HepG2 (cell line): ENCODE data around the gene CNFN. TPM values are rescaled to one million over a fixed set of nuclear protein-coding genes. Genes with fewer than 3 reads are reported as not detected.
A peak's percentile ranks its signal among the peaks of the same experiment; 100 is the strongest.

Experiments used
- ATAC-seq: fragments of 200-7000 bp; cut with Tn5 transposase; 3 replicates; pipeline ENCODE4 v1.9.1; 2020; ENCODE audit warnings: mild to moderate bottlenecking, moderate library complexity
- BruUV-seq: library from RNA; stranded (reverse); fragments of 400-500 nt; replicated peaks from 2 replicates; lab custom pipeline; 2021; lab: Mats Ljungman, UMichigan
- CTCF ChIA-PET: fragments of 300-600 bp; formaldehyde crosslinking; extraction: SDS; loops from one replicate; lab custom pipeline; 2021; ENCODE audit warnings: low total read pairs, inconsistent platforms, low intra/inter-chr PET ratio; lab: Yijun Ruan, JAX
- POLR2A ChIA-PET: fragments of 350-600 bp; sonication (Branson Sonifier 250); formaldehyde crosslinking; loops from one replicate; lab custom pipeline; 2020; ENCODE audit warnings: antibody characterized with exemption, inconsistent platforms; lab: Yijun Ruan, JAX
- DNase-seq: peaks from one replicate; pipeline ENCODE4 v3.0.0-alpha.2; 2015; ENCODE audit warnings: low spot score
- FAIRE-seq: peaks from 3 replicates; lab custom pipeline; 2011; peaks lifted over from hg19 to GRCh38; lab: Jason Lieb, UNC
- H2AFZ ChIP-seq: one replicate; pipeline ENCODE4 v1.6.1; 2011; ENCODE audit warnings: low read length, inconsistent platforms
- H3K27ac ChIP-seq: fragments of 300-600 bp; 3 replicates; pipeline ENCODE4 v1.8.0; 2011; ENCODE audit warnings: mixed run types, mild to moderate bottlenecking, mixed read lengths, low read length, inconsistent platforms; ENCODE audit not compliant: insufficient read depth; ENCODE audit errors: extremely low read length
- H3K27me3 ChIP-seq, 2 experiments: fragments of 200-600 bp in 1 of 2; 2 replicates in 1 of 2; 3 replicates in 1 of 2; pipeline versions ENCODE4 v1.6.0 to v1.8.0; 2011; ENCODE audit warnings: low read length in 2 of 2, mild to moderate bottlenecking in 2 of 2, moderate library complexity in 2 of 2, inconsistent platforms in 1 of 2; ENCODE audit not compliant: insufficient read depth in 2 of 2, control insufficient read depth in 1 of 2
- H3K36me3 ChIP-seq, 2 experiments: fragments of 200-600 bp in 1 of 2; replicated peaks in 1 of 2; 2 replicates in 1 of 2; 3 replicates in 1 of 2; pipeline versions ENCODE4 v1.5.1 to v1.8.0; 2011; ENCODE audit warnings: low read length in 2 of 2, inconsistent platforms in 1 of 2; ENCODE audit not compliant: insufficient read depth in 2 of 2, control insufficient read depth in 1 of 2
- H3K4me1 ChIP-seq: 2 replicates; pipeline ENCODE4 v1.5.1; 2012; ENCODE audit warnings: low read length, inconsistent platforms; ENCODE audit not compliant: insufficient read depth
- H3K4me2 ChIP-seq: 2 replicates; pipeline ENCODE4 v1.6.0; 2011; ENCODE audit warnings: low read depth, low read length, inconsistent platforms
- H3K4me3 ChIP-seq, 3 experiments: fragments of 200-600 bp in 1 of 3; sonication (generic), shearing (Covaris generic) in 1 of 3; replicated peaks in 1 of 3; 2 replicates each; pipeline ENCODE4 v1.5.1; 2011 to 2016; ENCODE audit warnings: low read length in 3 of 3, inconsistent platforms in 2 of 3, low read depth in 2 of 3, mild to moderate bottlenecking in 2 of 3, control low read depth in 1 of 3, mixed read lengths in 1 of 3; ENCODE audit not compliant: insufficient read depth in 1 of 3
- H3K79me2 ChIP-seq: one replicate; pipeline ENCODE4 v1.6.1; 2011; ENCODE audit warnings: low read length, inconsistent platforms; ENCODE audit not compliant: insufficient read depth
- H3K9ac ChIP-seq: 2 replicates; pipeline ENCODE4 v1.6.0; 2011; ENCODE audit warnings: mild to moderate bottlenecking, low read depth, low read length, inconsistent platforms; ENCODE audit not compliant: insufficient read depth
- H3K9me3 ChIP-seq: 2 replicates; pipeline ENCODE4 v1.5.1; 2012; ENCODE audit warnings: mild to moderate bottlenecking, low read length
- H4K20me1 ChIP-seq: 2 replicates; pipeline ENCODE4 v1.6.0; 2011; ENCODE audit warnings: inconsistent platforms, mild to moderate bottlenecking, low read length, moderate library complexity; ENCODE audit not compliant: insufficient read depth
- BORCS8-MEF2B ChIP-seq: sonication (generic); formaldehyde crosslinking; IDR thresholded peaks from 2 replicates; pipeline ENCODE4 v1.8.0; 2022; ENCODE audit warnings: mild to moderate bottlenecking, missing genetic modification reagents
- DR1 ChIP-seq: sonication (generic); formaldehyde crosslinking; IDR thresholded peaks from 2 replicates; pipeline ENCODE4 v1.8.0; 2021; ENCODE audit warnings: mild to moderate bottlenecking, missing genetic modification reagents, inconsistent platforms
- GZF1 ChIP-seq: sonication (generic); formaldehyde crosslinking; IDR thresholded peaks from 2 replicates; pipeline ENCODE4 v1.5.1; 2020; ENCODE audit warnings: mild to moderate bottlenecking, missing genetic modification reagents
- HOXA3 ChIP-seq: sonication (generic); formaldehyde crosslinking; IDR thresholded peaks from 2 replicates; pipeline ENCODE4 v1.5.0; 2020; ENCODE audit warnings: missing genetic modification reagents
- MAFF ChIP-seq: IDR thresholded peaks from 2 replicates; pipeline ENCODE4 v1.6.1; 2011; ENCODE audit warnings: low read depth, low read length, improper control_type of control experiment
- NR0B2 ChIP-seq: sonication (generic); formaldehyde crosslinking; IDR thresholded peaks from 2 replicates; pipeline ENCODE4 v1.4.0; 2020; ENCODE audit warnings: mild to moderate bottlenecking, missing genetic modification reagents
- PCBP2 ChIP-seq: fragments of 200-400 bp; formaldehyde crosslinking; optimal IDR thresholded peaks from 2 replicates; pipeline ENCODE3; 2018; ENCODE audit warnings: low read length, low read depth; ENCODE audit not compliant: poor library complexity, severe bottlenecking
- RERE ChIP-seq: IDR thresholded peaks from 2 replicates; pipeline ENCODE4 v1.6.1; 2016; ENCODE audit warnings: low read depth, missing genetic modification reagents, missing compliant biosample characterization
- SRY ChIP-seq: sonication (generic); formaldehyde crosslinking; IDR thresholded peaks from 2 replicates; pipeline ENCODE4 v1.8.0; 2022; ENCODE audit warnings: mild to moderate bottlenecking, missing genetic modification reagents
- ZNF12 ChIP-seq: sonication (generic); formaldehyde crosslinking; IDR thresholded peaks from 2 replicates; pipeline ENCODE4 v1.5.0; 2020; ENCODE audit warnings: missing genetic modification reagents
- ZNF18 ChIP-seq: sonication (generic); formaldehyde crosslinking; IDR thresholded peaks from 2 replicates; pipeline ENCODE4 v1.8.0; 2022; ENCODE audit warnings: mild to moderate bottlenecking, missing genetic modification reagents; ENCODE audit not compliant: insufficient replicate concordance
- ZNF331 ChIP-seq: sonication (generic); formaldehyde crosslinking; IDR thresholded peaks from 2 replicates; pipeline ENCODE4 v1.4.0; 2020; ENCODE audit warnings: missing genetic modification reagents
- ZNF34 ChIP-seq: sonication (generic); formaldehyde crosslinking; IDR thresholded peaks from 2 replicates; pipeline ENCODE4 v1.4.0; 2020; ENCODE audit warnings: mild to moderate bottlenecking, missing genetic modification reagents, borderline replicate concordance
- ZNF629 ChIP-seq: sonication (generic); formaldehyde crosslinking; conservative IDR thresholded peaks from 2 replicates; pipeline ENCODE4 v1.5.0; 2020; ENCODE audit warnings: missing genetic modification reagents
- ZNF724P ChIP-seq: sonication (generic); formaldehyde crosslinking; IDR thresholded peaks from 2 replicates; pipeline ENCODE4 v1.8.0; 2022; ENCODE audit warnings: missing genetic modification reagents, borderline replicate concordance
- ZNF768 ChIP-seq: sonication (generic); formaldehyde crosslinking; IDR thresholded peaks from 2 replicates; pipeline ENCODE4 v1.4.0; 2020; ENCODE audit warnings: missing genetic modification reagents
- ZSCAN21 ChIP-seq: sonication (generic); formaldehyde crosslinking; IDR thresholded peaks from 2 replicates; pipeline ENCODE4 v1.8.0; 2022; ENCODE audit warnings: mild to moderate bottlenecking, missing genetic modification reagents, moderate library complexity, borderline replicate concordance
- ZSCAN31 ChIP-seq: sonication (generic); formaldehyde crosslinking; IDR thresholded peaks from 2 replicates; pipeline ENCODE4 v1.5.0; 2020; ENCODE audit warnings: low read depth, mild to moderate bottlenecking, missing genetic modification reagents
- WGBS: methylation state at CpG from one replicate; pipeline ENCODE4 v1.1.6; 2017; ENCODE audit warnings: low lambda C conversion rate; 5-methylcytosine and 5-hydroxymethylcytosine counted together
- in situ Hi-C: cut with HindIII; loops from 2 replicates; pipeline ENCODE4 v1.10.0; 2017; ENCODE audit warnings: low pct_unique_long_range_greater_than_20kb; ENCODE audit not compliant: extremely low pct_ligation_motif_present
- intact Hi-C: fragments of 100-400 bp; cut with micrococcal nuclease; formaldehyde crosslinking; loops from one replicate; pipeline ENCODE4 v1.10.0; 2022; ENCODE audit not compliant: unreplicated experiment
- polyA plus RNA-seq, 8 experiments: library from polyadenylated mRNA; depleted of rRNA in 3 of 8; stranded (reverse) in 7 of 8; unstranded in 1 of 8; fragments of >200 nt; fragmentation: Illumina TruSeq in 4 of 8; extraction: Trizol in 4 of 8; gene quantifications; 2 replicates each; pipeline versions ENCODE4 v1.2.1 to v1.2.3, GENCODE V29; 2011 to 2016; ENCODE audit warnings: low read depth in 4 of 8, missing spikeins in 1 of 8, mixed read lengths in 1 of 8; ENCODE audit not compliant: insufficient read depth in 1 of 8
- total RNA-seq, 5 experiments: library from RNA; depleted of rRNA; stranded (reverse); fragments of >200 nt; fragmentation: Illumina TruSeq; extraction: Trizol; gene quantifications; 2 replicates each; pipeline ENCODE4 v1.2.3, GENCODE V29; 2016; ENCODE audit warnings: low read depth in 1 of 5

Gene CNFN
- total and polyA plus RNA-seq, 2 of the 13 experiments (the other 11 are each of a cell fraction or from before 2014, with no cell fraction given) = 0.35 to 1.1 TPM

GRCh38 chr19:42420055-42420544, 30.0 kb upstream of the CNFN start (continued):
- TF ChIP-seq HOXA3 (CRISPR knock-in tag) (peak; percentile 66), ZNF18 (CRISPR knock-in tag) (no peak), SRY (no peak), NR0B2 (CRISPR knock-in tag) (no peak), MAFF (no peak), ZNF768 (CRISPR knock-in tag) (peak; percentile 78), ZNF629 (CRISPR knock-in tag) (peak; percentile 98), ZNF724P (CRISPR knock-in tag) (no peak), ZSCAN21 (CRISPR knock-in tag) (no peak), ZNF331 (CRISPR knock-in tag) (0 out of 2 replicates have a peak, but pooled peaks have one; percentile 58), GZF1 (no peak)

- TF ChIP-seq PCBP2 = no peak
- TF ChIP-seq ZNF34 (CRISPR knock-in tag) = no peak
- TF ChIP-seq RERE (CRISPR knock-in tag) = no peak
- no peak for TF ChIP-seq BORCS8-MEF2B (CRISPR knock-in tag)
- TF ChIP-seq DR1 (CRISPR knock-in tag) = no peak
- no peak for TF ChIP-seq ZNF12
- no peak for TF ChIP-seq ZSCAN31 (CRISPR knock-in tag)
- in situ Hi-C loops = no loop called here
- Histone ChIP-seq H3K27ac (no peak overlapping the region), H2AFZ (no peak overlapping the region), H3K4me2 (no peak overlapping the region), H3K36me3 (no peaks in the 10 kb centered on the region), H3K9me3 (no peaks in the 10 kb centered on the region), H3K4me3 (no peak overlapping the region), H3K27me3 (peaks cover 4 to 35% of the 10 kb centered on the region in 2 experiments), H3K4me1 (peaks cover 44% of the 10 kb centered on the region), H4K20me1 (no peaks in the 10 kb centered on the region), H3K9ac (no peak overlapping the region), H3K79me2 (no peaks in the 10 kb centered on the region)
- DNase-seq (no peak), FAIRE-seq (no peak), ATAC-seq (no peak)
- WGBS = 23% methylated on average over 5 of the region's 6 CpGs
- ChIA-PET POLR2A (interaction anchor here (2.6 kb wide), 1 partner anchor 14 kb away, joined by 13 read pairs; no protein-coding TSS in a partner anchor), CTCF (interaction anchor here (1.5 to 2.3 kb wide), 3 partner anchors 14 to 110 kb away, joined by 4 to 38 read pairs (median 13); partner anchors contain the start of gene CEACAM1)
- intact Hi-C loops = no loop called here
- BruUV-seq = no TSS peak
These were observed 29.2 kb upstream of the CNFN start for GRCh38 chr19:42419309-42419708.
